T-helper 9 cell (primary cell): Measurements from ENCODE around the gene ENOX1.
"Not testable (repeated sequence)": the region's sequence is repeated elsewhere in the genome, so short reads cannot be mapped to it uniquely, and the experiment has no call there.

Experiments
- DNase-seq: peaks from one replicate; pipeline ENCODE4 v3.0.0-alpha.2; 2020
- total RNA-seq, 2 donors: gene quantifications; one replicate each; lab custom pipeline; 2026; lab: John Stamatoyannopoulos, UW

Gene ENOX1
- total RNA-seq = 0 to 0.07 reads per million in 2 donors

GRCh38 chr13:43786766-43787517, at the start of gene ENOX1:
ENOX1 (minus strand) TSS chr13:43786972.
- DNase-seq = no peak

- no peak for DNase-seq
These were observed 48.9 kb upstream of the ENOX1 start for GRCh38 chr13:43835701-43836100.

- DNase-seq = no peak
These were observed 44.3 kb upstream of the ENOX1 start for GRCh38 chr13:43831088-43831487.

- DNase-seq = no peak
These were observed 43.7 kb upstream of the ENOX1 start for GRCh38 chr13:43830497-43830881.

GRCh38 chr13:43824656-43825055, 37.9 kb upstream of the ENOX1 start:
- not testable (repeated sequence) for DNase-seq

- DNase-seq = no peak
These were observed 36.2 kb upstream of the ENOX1 start for GRCh38 chr13:43822969-43823368.

GRCh38 chr13:43816401-43816889, 29.7 kb upstream of the ENOX1 start:
- no peak for DNase-seq

GRCh38 chr13:43815204-43815603, 28.4 kb upstream of the ENOX1 start:
- DNase-seq = no peak

GRCh38 chr13:43808676-43809075, 21.9 kb upstream of the ENOX1 start:
- DNase-seq = no peak

GRCh38 chr13:43805681-43806128, 18.9 kb upstream of the ENOX1 start:
- DNase-seq = no peak

- no peak for DNase-seq
These were observed 18.3 kb upstream of the ENOX1 start for GRCh38 chr13:43805071-43805468.

- no peak for DNase-seq
These were observed 17.8 kb upstream of the ENOX1 start for GRCh38 chr13:43804461-43805070.

GRCh38 chr13:43802511-43802910, 15.7 kb upstream of the ENOX1 start:
- no peak for DNase-seq

- no peak for DNase-seq
These were observed 14.1 kb upstream of the ENOX1 start for GRCh38 chr13:43800828-43801227.

GRCh38 chr13:43799191-43799590, 12.4 kb upstream of the ENOX1 start:
- no peak for DNase-seq

- no peak for DNase-seq
These were observed 11.1 kb upstream of the ENOX1 start for GRCh38 chr13:43797869-43798268.

- no peak for DNase-seq
These were observed 10.4 kb upstream of the ENOX1 start for GRCh38 chr13:43797159-43797558.

GRCh38 chr13:43794416-43794815, 7.6 kb upstream of the ENOX1 start:
- no peak for DNase-seq

GRCh38 chr13:43792076-43792881, 5.5 kb upstream of the ENOX1 start:
- DNase-seq = no peak

- no peak for DNase-seq
These were observed 1.2 kb upstream of the ENOX1 start for GRCh38 chr13:43787997-43788396.

GRCh38 chr13:43787518-43787891, 733 bp upstream of the ENOX1 start:
- no peak for DNase-seq

- no peak for DNase-seq
These were observed 353 bp downstream of the ENOX1 start for GRCh38 chr13:43786472-43786765.

- no peak for DNase-seq
These were observed 911 bp downstream of the ENOX1 start for GRCh38 chr13:43785650-43786471.
